Ovary (tissue), 3 donors: ENCODE measurements around the gene TRNP1.

Source experiments
- POLR2A ChIP-seq: fragments of 450-650 bp; IDR thresholded peaks from one replicate; pipeline ENCODE4 v1.6.1; 2017; ENCODE audit warnings: antibody characterized with exemption, mild to moderate bottlenecking, moderate library complexity
- TF ChIP-seq, protein P1 (sequence below), 3 donors: fragments of 450-650 bp in 2 of 3; fragments of 200-600 bp in 1 of 3; IDR thresholded peaks; one replicate each; pipeline versions ENCODE4 v1.5.1 to v1.8.0; 2016 to 2022; ENCODE audit warnings: antibody characterized with exemption in 3 of 3, mild to moderate bottlenecking in 1 of 3
- donor health status: DM: no; HTN: no; CAD: no.

- TF ChIP-seq POLR2A, result no peak
- TF ChIP-seq, protein P1, sequence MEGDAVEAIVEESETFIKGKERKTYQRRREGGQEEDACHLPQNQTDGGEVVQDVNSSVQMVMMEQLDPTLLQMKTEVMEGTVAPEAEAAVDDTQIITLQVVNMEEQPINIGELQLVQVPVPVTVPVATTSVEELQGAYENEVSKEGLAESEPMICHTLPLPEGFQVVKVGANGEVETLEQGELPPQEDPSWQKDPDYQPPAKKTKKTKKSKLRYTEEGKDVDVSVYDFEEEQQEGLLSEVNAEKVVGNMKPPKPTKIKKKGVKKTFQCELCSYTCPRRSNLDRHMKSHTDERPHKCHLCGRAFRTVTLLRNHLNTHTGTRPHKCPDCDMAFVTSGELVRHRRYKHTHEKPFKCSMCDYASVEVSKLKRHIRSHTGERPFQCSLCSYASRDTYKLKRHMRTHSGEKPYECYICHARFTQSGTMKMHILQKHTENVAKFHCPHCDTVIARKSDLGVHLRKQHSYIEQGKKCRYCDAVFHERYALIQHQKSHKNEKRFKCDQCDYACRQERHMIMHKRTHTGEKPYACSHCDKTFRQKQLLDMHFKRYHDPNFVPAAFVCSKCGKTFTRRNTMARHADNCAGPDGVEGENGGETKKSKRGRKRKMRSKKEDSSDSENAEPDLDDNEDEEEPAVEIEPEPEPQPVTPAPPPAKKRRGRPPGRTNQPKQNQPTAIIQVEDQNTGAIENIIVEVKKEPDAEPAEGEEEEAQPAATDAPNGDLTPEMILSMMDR (IDR thresholded peaks at IDR 0.05), result no peak
These were observed 1.5 kb downstream of the TRNP1 start for GRCh38 chr1:26994787-26995517.
